Astrocyte (in vitro differentiated cells and primary cell): Measurements from ENCODE around the gene KMT2A.

Experiments
- EZH2 ChIP-seq: IDR thresholded peaks from 2 replicates; pipeline ENCODE4 v1.6.1; 2012; ENCODE audit warnings: mild to moderate bottlenecking, low read length, inconsistent platforms; ENCODE audit not compliant: insufficient read depth
- TF ChIP-seq, protein P1 (sequence below): IDR thresholded peaks from 2 replicates; pipeline ENCODE4 v1.5.1; 2011; ENCODE audit warnings: low read depth, mild to moderate bottlenecking, inconsistent platforms, low read length, moderate library complexity; ENCODE audit not compliant: insufficient read depth

DNA sequence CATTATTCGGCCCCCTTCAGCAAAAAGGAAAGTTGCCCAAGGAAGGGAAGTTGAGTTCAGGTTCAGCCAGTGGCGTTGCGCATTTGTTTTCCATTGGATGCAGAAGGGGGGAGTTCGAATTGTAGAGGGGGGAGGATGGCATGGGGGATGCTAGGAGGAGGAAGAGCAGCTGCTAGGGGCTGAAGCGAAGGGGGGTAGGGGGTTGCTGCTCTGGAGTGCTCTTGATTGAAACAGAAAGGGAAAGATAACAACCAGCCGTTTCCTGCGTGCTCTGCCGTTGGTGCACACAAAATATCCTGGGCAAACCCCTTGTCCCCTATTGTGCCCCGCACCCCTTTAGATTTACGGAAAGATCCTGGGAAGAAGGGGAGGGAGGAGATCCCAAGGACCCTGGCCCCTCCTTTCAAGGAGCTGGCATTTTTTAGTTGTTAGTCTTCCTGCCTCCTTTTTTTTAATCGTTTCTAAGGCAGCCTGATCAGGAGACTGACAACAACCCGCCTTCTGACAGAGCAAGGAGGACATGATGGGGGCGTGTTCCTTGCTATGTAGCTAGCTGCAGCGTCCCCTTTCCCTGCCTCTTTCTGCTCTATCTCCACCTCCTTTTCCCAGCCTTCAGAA is 2.1 kb downstream of the KMT2A start:
- TF ChIP-seq, protein P1, sequence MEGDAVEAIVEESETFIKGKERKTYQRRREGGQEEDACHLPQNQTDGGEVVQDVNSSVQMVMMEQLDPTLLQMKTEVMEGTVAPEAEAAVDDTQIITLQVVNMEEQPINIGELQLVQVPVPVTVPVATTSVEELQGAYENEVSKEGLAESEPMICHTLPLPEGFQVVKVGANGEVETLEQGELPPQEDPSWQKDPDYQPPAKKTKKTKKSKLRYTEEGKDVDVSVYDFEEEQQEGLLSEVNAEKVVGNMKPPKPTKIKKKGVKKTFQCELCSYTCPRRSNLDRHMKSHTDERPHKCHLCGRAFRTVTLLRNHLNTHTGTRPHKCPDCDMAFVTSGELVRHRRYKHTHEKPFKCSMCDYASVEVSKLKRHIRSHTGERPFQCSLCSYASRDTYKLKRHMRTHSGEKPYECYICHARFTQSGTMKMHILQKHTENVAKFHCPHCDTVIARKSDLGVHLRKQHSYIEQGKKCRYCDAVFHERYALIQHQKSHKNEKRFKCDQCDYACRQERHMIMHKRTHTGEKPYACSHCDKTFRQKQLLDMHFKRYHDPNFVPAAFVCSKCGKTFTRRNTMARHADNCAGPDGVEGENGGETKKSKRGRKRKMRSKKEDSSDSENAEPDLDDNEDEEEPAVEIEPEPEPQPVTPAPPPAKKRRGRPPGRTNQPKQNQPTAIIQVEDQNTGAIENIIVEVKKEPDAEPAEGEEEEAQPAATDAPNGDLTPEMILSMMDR: no peak
- no peak for TF ChIP-seq EZH2
